Pancreas (tissue), 10 donors: ENCODE data around the gene MAP3K3. TPM values are rescaled to one million over a fixed set of nuclear protein-coding genes. Genes with fewer than 3 reads are reported as not detected.
A peak's percentile ranks its signal among the peaks of the same experiment; 100 is the strongest.

Experiments
- ATAC-seq, 4 donors: fragments of 200-7000 bp; cut with Tn5 transposase; one replicate each; pipeline versions ENCODE4 v1.8.0 to v1.9.1; 2020; ENCODE audit warnings: mild to moderate bottlenecking in 4 of 4, moderate library complexity in 4 of 4
- DNase-seq, 6 donors: peaks; one replicate each; pipeline ENCODE4 v3.0.0-alpha.2; 2020
- FAIRE-seq: peaks from 2 replicates; lab custom pipeline; 2012; peaks lifted over from hg19 to GRCh38; lab: Jason Lieb, UNC
- H3K27ac ChIP-seq, 4 donors: fragments of 200-600 bp; sonication (generic); 1 replicate in 3 of 4; 2 replicates in 1 of 4; pipeline versions ENCODE4 v1.5.0 to v1.8.0; 2020
- H3K27me3 ChIP-seq, 4 donors: fragments of 200-600 bp; one replicate each; pipeline ENCODE4 v1.8.0; 2021
- H3K36me3 ChIP-seq, 3 donors: fragments of 200-600 bp; sonication (generic) in 1 of 3; one replicate each; pipeline versions ENCODE4 v1.5.0 to v1.8.0; 2020 to 2021
- H3K4me1 ChIP-seq, 3 donors: fragments of 200-600 bp; one replicate each; pipeline ENCODE4 v1.8.0; 2021
- H3K4me3 ChIP-seq, 4 donors: fragments of 200-600 bp; sonication (generic) in 2 of 4; one replicate each; pipeline versions ENCODE4 v1.5.0 to v1.8.0; 2020 to 2021
- H3K9me3 ChIP-seq, 4 donors: fragments of 200-600 bp; one replicate each; pipeline ENCODE4 v1.8.0; 2021
- CTCF ChIP-seq, 4 donors: fragments of 200-600 bp; sonication (generic) in 3 of 4; IDR thresholded peaks; one replicate each; pipeline versions ENCODE4 v1.5.0 to v1.8.0; 2021; ENCODE audit warnings: antibody characterized with exemption in 4 of 4
- WGBS, 2 donors: extraction: QIAGEN DNeasy Blood & Tissue Kit; methylation state at CpG; one replicate each; pipeline ENCODE4 v1.1.7; 2013; 5-methylcytosine and 5-hydroxymethylcytosine counted together
- intact Hi-C, 3 donors: fragments of 100-400 bp; cut with DNase I; formaldehyde crosslinking; loops; one replicate each; pipeline versions ENCODE4 v1.11.1 to v1.14.2; 2022
- polyA plus RNA-seq, 2 donors: library from polyadenylated mRNA; stranded (reverse); fragments of 200-250 nt; gene quantifications; one replicate each; pipeline ENCODE4 v1.2.3, GENCODE V29; 2013
- total RNA-seq, 6 donors: library from RNA; stranded (reverse); fragmentation: NEBNext Ultra II Directional in 4 of 6; extraction: Animal tissue kit (Norgen Biotek cat#: 25700) in 4 of 6; gene quantifications; one replicate each; pipeline versions ENCODE4 v1.2.1 to v1.2.4, GENCODE V29; 2021 to 2023
- donor health status: healthy with polysubstance abuse.
- donor health status: DM: no; HTN: no; CAD: no; lungs with moderate emphysema.
- donor health status: DM: no; HTN: no; CAD: no.
- donor health status: control.
- donor health status: control.
- donor health status: Bipolar disorder and iron deficiency.
- donor health status: DM: yes; HTN: yes; CAD: no.
- donor health status: DM: no; HTN: no; CAD: no.
- donor health status: DM: no; HTN: no; CAD: no.
- donor health status: DM: yes; HTN: yes; CAD: no.

Gene MAP3K3
- total and polyA plus RNA-seq, 8 donors, result 8.4 to 21.9 (median 11.4) TPM

- FAIRE-seq, result no peak
- WGBS, 2 donors, result 75 to 76% methylated on average over 1 of the region's 1 CpG
- intact Hi-C loops, result no loop called here
- no peak overlapping the region for H3K27ac ChIP-seq
- no peaks in the 10 kb centered on the region for H3K27me3 ChIP-seq
- peak overlapping the region in 1 of 4 donors; percentile 68 for H3K4me3 ChIP-seq
- H3K4me1 ChIP-seq, result peaks cover 3 to 39% (median 33%) of the 10 kb centered on the region in 3 donors
- no peaks in the 10 kb centered on the region for H3K36me3 ChIP-seq
- H3K9me3 ChIP-seq, result no peaks in the 10 kb centered on the region
- ATAC-seq, result no peak
- TF ChIP-seq CTCF (IDR thresholded peaks at IDR 0.05), result no peak
- no peak for DNase-seq
Observed at GRCh38 chr17:63624531-63624880, 2.3 kb downstream of the MAP3K3 start.

- intact Hi-C loops, result no loop called here
- H3K36me3 ChIP-seq, result no peaks in the 10 kb centered on the region
- H3K9me3 ChIP-seq, result no peaks in the 10 kb centered on the region
- no peak for FAIRE-seq
- no peaks in the 10 kb centered on the region for H3K27me3 ChIP-seq
- TF ChIP-seq CTCF (IDR thresholded peaks at IDR 0.05), result no peak
- H3K27ac ChIP-seq, result no peak overlapping the region
- peaks cover 7 to 50% (median 37%) of the 10 kb centered on the region in 3 donors for H3K4me1 ChIP-seq
- no peak for DNase-seq
- no peak overlapping the region for H3K4me3 ChIP-seq
- ATAC-seq, result no peak
- 48 to 54% methylated on average over 4 of the region's 4 CpGs for WGBS, 2 donors
Observed at GRCh38 chr17:63626551-63627180, 4.4 kb downstream of the MAP3K3 start.

GRCh38 chr17:63629627-63630026, 7.4 kb downstream of the MAP3K3 start:
- Histone ChIP-seq H3K27me3 (no peaks in the 10 kb centered on the region), H3K36me3 (peaks cover 0 to 14% (median 0%) of the 10 kb centered on the region in 3 donors), H3K27ac (peak overlapping the region in 2 of 4 donors; percentile 5 to 58), H3K9me3 (no peaks in the 10 kb centered on the region), H3K4me1 (peaks cover 7 to 52% (median 23%) of the 10 kb centered on the region in 3 donors), H3K4me3 (no peak overlapping the region)
- FAIRE-seq (no peak), DNase-seq (no peak), ATAC-seq (peak; percentile 59 to 75 (median 66))
- intact Hi-C loops, result no loop called here
- no peak for TF ChIP-seq CTCF (IDR thresholded peaks at IDR 0.05)
- WGBS, 2 donors, result 21% methylated on average over 1 of the region's 1 CpG

- Histone ChIP-seq H3K9me3 (no peaks in the 10 kb centered on the region), H3K27me3 (no peaks in the 10 kb centered on the region), H3K4me3 (no peak overlapping the region), H3K4me1 (peaks cover 7 to 55% (median 15%) of the 10 kb centered on the region in 3 donors), H3K27ac (no peak overlapping the region), H3K36me3 (peaks cover 0 to 14% (median 0%) of the 10 kb centered on the region in 3 donors)
- FAIRE-seq, result no peak
- no peak for DNase-seq
- WGBS, 2 donors, result 88 to 95% methylated on average over 3 of the region's 3 CpGs
- TF ChIP-seq CTCF (IDR thresholded peaks at IDR 0.05), result no peak
- no peak for ATAC-seq
- intact Hi-C loops, result no loop called here
Observed at GRCh38 chr17:63631062-63631461, 8.8 kb downstream of the MAP3K3 start.

- Histone ChIP-seq H3K27me3 (no peaks in the 10 kb centered on the region), H3K4me3 (no peak overlapping the region), H3K27ac (no peak overlapping the region), H3K36me3 (peaks cover 0 to 14% (median 0%) of the 10 kb centered on the region in 3 donors), H3K9me3 (no peaks in the 10 kb centered on the region), H3K4me1 (peaks cover 7 to 55% (median 11%) of the 10 kb centered on the region in 3 donors)
- no peak for DNase-seq
- no peak for FAIRE-seq
- intact Hi-C loops, result no loop called here
- 77 to 98% methylated on average over 1 of the region's 1 CpG for WGBS, 2 donors
- no peak for ATAC-seq
- TF ChIP-seq CTCF (IDR thresholded peaks at IDR 0.05), result no peak
Observed at GRCh38 chr17:63631626-63632025, 9.4 kb downstream of the MAP3K3 start.
